C1 segment of cervical spinal cord (tissue), 14 donors: ENCODE measurements around the gene C5.
"Not testable (repeated sequence)": the region's sequence is repeated elsewhere in the genome, so short reads cannot be mapped to it uniquely, and the experiment has no call there.

ENCODE experiments used
- DNase-seq, 14 donors: peaks; one replicate each; lab custom pipeline; 2025; lab: John Stamatoyannopoulos, UW

The C5 gene

DNA sequence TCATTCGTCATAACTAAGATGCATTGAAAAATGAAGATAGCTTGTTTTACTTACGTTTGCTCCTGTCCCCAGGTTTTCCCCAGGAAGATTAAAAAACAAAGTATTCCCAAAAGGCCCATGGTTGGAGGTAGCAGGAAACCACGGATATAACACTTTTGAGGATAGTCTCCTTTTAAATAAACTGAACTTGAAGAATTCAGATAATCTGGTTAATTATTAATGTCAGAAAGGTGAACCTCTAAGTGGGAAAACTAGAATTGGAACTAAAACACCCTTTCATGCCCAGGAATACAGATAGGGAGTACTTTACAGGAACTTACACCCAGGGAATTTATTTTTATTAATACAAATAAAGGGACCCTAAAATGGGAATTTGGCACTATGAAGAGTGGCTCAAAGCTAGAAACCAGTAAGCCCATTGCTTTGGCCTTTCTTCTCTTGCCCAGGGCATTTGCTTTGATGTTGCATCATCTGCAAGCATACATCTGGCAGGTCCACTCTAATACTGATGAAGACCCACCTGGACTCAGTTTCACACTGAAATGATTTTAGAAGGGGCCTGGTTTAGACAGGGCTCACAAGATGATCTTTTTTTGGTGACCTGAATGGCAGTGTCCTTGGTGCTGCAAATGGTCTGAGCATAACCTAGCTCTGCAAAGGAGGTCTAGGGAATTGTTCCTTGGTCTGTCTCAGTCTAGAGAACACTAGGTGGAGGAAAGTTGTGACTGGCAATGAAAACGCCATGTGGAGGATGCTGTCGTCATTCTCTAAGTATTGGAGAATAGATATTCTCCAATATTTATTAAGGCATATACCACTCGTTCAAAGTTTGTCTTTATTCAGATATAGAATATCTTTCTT, at the start of gene C5:
TSS of gene C5 (minus strand) at position 148 of the 861 bp plus-strand sequence. CDS start at position 119, 29 bp downstream.
- DNase-seq = no peak

DNA sequence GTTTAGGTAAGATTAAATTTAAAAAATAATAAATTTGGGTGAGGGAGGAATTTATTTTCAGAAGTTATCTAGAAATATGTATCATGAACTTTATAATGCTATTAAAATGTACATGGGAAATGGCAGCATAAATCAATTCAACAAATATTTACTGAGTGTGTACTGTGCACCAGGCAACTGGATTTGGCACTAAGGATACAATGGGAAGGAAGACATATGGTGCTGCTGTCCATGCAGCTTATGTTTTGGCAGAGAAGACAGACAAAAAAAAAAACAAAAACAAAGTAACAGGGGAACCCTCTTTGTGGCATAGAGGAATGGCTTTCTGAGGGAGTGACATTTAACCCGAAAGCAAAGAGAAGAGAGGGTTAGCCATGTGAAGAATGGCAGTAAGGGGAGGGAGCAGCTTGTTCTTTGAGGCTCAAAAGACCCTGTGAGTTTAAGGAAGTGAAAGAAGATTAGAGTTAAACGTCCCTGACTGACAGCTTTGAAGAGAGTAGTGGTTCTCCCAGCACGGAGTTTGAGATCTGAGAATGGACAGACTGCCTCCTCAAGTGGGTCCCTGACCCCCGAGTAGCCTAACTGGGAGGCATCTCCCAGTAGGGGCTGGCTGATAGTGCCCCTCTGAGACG, 48.6 kb upstream of the C5 start:
- DNase-seq = peak in 1 of 14 donors; percentile 9

DNA sequence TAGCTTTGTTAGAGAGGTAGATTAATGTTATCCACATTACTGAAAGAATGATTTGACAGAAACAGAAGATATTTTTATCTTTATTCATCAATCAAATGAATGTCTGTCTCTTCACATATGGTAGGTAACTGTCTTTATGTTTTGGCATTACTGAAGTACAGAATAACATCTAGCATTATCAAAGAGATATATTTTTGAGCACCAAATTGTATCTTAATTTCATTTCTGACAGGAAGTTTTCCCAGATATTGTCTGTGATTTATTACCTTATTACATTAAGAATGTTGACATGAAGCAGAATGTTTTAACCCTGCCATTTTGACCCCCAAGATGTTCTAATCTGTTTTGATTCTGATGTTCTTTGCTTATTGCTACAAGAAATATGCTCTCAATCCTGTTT, 45.0 kb upstream of the C5 start:
- DNase-seq = no peak

DNA sequence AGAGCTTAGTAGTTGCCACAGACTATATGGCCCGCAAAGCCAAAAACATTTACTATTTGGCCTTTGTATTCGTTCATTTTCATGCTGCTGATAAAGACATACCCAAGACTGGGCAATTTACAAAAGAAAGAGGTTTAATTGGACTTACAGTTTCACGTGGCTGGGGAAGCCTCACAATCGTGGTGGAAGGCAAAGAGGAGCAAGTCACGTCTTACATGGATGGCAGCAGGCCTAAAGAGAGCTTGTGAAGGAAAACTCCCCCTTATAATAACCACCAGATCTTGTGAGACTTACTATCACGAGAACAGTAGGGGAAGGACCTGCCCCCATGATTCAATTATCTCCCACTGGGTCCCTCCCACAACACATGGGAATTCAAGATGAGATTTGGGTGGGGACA, 40.7 kb upstream of the C5 start:
- DNase-seq = not testable (repeated sequence)

DNA sequence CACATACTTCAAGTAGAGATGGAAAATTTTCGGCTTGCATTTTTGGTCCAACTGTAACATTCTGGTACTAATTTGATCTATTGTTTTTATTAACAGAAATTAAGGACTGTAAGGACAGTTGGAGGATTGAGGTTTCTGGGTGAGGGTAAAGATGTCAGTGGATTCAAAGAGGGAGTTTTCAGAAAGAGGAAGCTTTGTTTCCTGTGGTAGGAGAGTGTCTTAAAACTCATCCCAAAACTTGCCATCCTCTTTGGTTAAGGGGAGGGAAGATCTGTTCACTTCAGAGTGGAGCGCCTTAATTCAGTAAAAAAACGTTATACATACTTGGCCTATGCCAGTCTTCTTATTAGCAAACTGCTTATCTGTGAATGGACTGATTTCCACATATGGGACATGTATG, 38.5 kb upstream of the C5 start:
- DNase-seq = no peak

DNA sequence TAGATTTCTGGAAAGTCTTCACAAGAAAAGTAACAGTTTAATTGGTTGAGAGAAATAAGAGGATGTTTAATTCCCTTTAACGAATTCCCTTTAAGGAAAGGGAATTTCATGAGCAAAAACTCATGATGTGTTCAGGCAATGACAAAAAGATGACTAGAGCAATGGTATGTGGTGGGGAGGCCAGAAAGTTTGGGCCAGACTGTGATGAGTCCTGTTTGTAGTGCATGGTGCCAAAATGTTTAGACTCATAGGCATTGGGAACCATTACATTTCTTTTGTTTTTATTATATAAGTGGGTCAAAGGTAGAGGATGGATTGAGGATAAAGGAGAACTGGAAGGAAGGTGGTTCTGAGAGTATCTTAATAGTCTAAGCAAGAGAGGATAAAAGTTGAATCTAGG, 35.6 kb upstream of the C5 start:
- no peak for DNase-seq

DNA sequence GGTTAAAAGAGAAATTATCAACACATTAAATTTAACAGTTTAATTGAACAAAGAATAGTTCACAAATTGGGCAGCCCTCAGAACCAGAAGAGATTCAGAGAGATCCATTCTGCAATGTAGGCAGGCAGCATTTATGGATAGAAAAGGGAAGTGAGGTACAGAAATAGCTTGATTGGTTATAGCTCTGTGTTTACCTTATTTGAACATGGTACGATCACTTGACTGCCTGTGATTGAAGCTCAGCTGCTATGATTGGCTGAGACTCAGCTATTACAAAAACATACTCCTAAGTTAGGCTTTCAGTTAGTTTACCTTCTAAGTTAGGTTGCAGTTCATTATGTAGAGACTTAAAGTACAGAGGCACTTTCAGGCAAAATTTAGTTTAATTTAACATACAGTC, 32.0 kb upstream of the C5 start:
- DNase-seq = no peak

DNA sequence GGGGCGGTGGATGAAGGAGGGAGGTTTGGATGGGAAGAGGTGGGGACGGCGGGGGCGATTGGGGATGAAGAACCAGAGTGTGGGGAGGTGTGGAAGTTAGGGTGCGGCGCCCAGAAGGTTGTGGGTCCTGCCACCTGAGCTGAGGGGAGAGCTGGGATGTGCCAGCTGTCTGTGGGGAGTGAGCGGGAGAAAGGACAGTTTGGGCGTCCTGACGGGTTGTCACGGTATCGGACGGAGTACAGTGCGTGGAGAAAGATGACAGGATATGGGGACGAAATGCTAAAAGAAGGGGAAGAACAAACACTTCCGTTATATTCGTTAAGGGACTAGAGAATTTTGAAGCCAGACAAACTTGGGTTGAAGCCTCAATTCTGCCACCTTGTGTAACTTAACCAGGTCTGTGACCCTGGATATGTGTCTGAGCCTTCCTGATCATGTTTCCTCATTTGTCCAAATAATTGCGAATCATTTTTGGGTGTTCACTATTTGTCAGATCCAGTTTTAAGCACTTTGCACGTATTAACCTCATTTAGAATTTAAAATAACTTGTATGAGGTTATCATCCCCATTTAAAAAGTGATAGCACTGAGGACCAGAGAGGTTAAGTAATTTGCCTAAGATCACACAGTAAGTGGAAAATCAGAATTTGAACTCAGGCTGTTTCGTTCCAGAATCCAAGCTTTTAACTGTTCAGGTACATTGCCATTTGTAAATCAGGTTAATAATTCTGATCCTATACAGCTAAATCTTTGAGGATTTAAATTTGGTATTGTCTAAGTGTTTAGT, 25.4 kb upstream of the C5 start:
- no peak for DNase-seq

DNA sequence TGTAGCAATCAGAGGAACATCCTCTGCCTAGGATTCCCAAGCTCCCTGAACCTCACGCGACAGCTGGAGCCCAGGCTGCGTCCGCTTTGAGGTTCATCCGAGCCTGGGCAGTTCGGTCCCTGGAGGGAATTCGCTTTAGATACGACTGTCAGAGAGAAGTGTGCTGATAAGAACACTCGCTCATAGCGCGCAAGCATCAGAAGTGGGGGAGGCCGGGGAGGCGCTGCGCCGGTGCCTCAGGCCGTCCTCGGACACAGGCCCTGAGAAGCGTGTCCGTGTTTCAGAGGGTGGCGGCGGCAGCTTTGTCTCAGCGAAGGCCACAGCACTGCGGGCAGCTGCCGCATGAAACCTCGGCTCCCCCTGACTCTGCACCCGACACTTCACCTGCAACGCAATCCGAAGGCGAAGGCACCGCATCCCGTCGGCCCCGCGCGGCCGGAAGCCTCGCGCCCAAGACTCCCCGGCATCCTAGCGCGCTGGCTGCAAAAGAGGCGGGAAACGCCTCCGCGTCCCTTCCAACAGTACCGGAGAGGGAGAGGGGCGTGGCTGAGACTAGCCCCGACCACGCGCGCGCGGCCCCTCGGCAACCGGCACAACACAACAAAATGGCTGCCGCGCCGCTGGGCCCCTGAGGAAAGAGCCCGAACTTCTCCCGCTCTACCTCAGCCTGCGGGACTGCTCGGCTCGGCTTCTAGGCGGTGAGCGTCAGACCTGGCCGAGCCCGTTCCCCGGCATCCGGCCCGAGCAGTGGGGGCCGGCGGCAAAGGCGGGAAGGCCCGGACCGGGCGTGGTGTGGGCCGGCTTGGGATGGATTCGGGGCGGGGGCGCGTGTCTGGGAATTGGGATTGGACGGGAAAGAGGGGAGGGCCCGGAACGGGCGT, 24.5 kb upstream of the C5 start, which contains the start of gene CNTRL:
TSS of gene CNTRL (plus strand) at position 586 of the 881 bp plus-strand sequence. CDS start 13,372 bp downstream, outside the sequence.
- DNase-seq = peak; percentile 36 to 93 (median 83)

DNA sequence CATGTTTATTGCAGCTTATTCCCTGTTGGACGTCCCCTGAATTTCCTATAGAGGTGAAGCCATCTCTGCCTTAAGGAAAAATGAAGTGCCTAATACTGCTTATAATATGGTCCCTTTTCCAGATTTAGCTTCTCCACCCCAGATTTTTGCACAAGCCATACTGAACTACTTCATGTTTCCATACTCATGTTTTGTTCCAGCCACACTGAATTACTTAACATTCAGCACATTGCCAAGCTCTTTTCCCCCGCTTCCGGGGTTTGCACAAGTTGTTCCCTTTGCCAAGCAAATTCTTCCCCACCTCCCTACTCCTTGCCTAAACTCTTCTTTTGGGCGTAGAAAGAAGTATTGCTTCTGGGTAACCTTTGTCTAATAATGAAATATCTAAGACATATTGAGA, 23.0 kb upstream of the C5 start:
- no peak for DNase-seq

DNA sequence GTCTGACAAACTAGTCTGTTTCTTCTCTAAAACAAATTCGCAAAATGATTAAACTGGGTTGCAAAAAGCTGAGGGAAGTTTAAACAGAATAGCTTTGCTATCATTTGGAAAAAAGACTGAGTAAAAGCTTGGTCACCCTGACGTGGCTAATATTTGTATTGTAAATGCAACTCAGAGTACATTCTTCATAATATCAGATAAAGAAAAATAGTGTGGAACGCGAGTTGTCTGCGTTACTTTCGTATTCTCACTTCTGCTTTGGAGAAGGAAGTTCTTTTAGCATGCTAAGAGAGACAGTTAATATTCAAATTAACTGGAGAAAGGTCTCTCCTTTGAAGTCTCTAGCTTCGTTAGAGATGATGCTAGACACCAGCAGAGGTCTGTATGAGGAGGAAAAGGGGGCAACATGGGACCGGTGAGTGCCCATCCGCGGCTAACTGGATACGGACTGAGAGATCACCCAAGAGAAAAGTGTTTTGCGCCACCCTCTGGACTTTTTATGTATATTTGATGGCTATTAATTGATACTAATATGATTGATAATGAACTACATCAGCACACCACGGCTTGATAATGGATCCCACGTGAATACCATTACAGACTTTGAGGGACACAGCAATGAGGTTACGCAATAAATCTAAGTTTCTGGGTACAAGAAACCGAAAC, 21.8 kb upstream of the C5 start:
- no peak for DNase-seq

DNA sequence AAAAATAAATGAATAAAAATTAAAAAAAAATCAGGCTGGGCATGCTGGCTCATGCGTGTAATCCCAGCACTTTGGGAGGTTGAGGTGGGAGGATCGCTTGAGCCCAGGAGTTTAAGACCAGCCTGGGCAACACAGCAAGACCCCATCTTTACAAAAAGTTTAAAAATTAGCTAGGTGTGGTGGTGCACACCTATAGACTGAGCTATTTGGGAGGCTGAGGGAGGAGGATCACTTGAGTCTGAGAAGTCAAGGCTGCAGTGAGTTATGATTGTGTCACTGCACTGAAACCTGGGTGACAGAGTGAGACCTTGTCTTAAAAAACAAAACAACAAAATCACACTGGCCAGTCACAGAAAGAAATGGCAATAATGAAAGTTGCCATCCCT, 21.3 kb upstream of the C5 start:
- DNase-seq = no peak

DNA sequence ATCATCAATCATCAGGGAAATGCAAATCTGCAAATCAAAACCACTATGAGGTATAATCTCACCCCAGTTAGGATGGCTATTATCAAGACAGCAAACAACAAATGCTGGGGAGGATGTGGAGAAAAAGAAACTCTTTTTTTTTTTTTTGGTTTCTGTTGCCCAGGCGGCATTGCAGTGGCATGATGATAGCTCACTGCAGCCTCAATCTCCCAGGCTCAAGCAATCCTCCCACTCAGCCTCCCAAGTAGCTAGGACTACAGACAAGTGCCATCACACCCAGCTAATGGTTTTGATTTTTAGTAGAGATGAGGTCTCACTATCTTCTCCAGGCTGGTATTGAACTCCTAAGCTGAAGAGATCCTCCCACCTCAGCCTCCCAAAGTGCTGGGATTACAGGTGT, 19.3 kb upstream of the C5 start:
- DNase-seq = no peak

DNA sequence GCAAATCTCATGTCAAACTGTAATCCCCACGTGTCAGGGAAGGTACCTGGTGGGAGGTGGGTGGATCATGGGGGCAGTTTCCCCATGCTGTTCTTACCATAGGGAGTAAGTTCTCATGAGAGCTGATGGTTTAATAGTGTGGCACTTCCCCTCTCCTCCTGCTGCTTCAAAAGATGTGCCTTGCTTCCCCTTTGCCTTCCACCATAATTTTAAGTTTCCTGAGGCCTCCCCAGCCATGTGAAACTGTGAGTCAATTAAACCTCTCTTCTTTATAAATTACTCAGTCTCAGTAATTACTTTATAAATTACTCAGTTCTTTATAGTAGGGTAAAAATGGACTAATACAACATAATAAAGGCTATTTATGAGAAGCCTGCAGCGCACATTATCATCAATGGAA, 17.6 kb upstream of the C5 start:
- DNase-seq = no peak

DNA sequence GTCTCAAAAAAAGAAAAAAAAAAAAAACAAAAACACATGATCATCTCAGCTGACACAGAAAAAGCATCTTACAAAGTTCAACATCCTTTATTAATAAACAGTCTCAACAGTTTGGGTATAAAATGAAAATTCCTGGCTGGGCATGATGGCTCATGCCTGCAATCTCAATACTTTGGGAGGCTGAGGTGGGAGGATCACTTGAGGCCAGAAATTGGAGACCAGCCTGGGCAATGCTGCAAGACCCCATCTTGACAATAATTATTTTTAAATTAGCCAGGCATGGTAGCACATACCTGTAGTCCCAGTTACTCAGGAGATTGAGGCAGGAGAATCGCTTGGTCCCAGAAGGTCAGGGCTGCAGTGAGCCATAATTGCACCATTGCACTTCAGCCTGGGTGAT, 16.8 kb upstream of the C5 start:
- no peak for DNase-seq

DNA sequence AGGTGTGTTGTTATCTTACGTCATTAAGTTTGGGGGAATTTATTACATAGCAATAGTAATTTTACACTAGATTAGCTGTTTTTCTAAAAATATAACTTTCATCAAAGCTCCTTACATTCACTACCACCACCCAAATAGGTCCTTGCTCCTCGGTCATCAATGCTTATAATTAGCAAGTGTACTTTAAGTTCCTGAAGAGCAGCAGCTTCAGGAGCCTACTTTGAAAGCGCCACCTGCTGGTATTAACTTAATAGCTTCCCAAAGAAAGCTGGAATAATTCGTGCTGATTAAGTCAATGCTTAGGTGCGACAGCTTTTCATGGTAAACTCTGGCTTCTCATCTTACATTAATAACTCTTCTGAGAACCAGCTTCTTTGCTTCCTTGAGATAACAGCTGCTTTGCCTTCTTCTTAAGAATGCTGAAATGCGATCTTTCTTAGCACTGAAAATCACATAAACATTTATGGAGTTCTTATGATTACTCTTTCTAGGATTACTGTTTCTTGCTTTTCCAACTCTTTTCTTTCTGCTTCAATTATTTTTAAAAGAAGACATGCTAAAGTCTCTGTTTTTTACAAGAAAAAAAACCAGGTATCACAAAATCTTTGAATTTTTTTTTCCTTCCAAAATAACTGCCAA, 10.0 kb upstream of the C5 start:
- DNase-seq = peak in 2 of 14 donors; percentile 8 to 20

DNA sequence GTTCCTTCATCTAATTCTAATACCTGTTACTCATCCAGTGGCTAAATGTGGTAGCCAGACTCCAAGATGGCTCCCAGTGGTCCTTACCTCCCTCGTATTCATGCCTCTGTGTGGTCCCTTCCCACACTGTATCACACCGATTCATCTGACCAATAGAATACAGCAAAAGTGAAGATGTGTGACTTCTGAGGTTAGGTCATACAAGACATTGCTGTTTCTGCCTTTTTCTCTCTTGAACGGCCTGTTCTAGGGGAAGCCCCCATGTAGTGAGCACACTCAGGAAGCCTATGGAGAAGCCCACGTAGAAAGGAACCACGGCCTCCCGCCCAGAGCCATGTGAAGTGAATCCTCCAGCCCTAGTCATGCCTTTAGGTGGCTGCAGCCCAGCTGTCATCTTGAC, 9.4 kb upstream of the C5 start:
- no peak for DNase-seq

DNA sequence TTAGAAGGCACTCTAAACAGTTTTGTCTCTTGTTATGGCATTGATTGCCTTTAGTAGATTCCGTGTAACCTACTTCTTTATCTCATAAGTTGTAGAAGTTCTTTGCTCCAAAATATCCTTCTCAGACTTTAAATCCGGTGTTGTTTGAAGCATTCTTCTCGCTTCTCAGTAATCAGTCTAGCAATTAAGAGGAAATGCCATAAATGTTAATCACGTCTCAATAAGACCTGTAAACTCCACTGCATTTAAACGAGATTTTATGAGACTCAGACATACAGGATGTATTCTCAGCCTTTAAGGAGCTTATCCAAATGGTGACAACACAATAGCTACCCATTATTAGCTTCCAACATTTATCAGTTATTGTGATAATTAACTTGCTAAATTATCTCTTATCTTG, 7.7 kb upstream of the C5 start:
- DNase-seq = no peak

DNA sequence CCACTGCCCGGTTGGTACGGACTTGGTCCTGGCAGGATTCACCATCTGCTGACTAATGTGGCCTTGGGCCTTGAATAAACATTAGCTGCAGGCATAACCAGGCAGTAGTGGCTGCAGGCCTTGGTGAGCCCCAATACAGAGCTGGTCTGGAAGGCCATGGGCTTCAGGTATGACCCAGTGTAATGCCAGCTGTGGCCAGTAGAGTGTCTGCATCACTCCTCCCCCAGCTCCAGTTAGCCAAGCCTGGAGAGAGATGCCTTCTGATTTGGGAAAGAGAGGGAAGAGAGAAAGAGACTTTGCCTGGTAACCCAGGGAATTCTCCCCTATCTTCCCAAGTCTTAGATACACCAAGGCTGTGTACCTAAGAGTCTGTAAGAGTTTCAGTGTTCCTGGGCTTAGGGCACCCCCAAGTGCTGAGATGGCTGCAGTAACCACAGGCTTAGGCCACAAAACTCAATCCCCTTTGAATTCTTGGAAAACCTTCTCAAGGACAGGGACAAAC, 5.6 kb upstream of the C5 start:
- DNase-seq = no peak

DNA sequence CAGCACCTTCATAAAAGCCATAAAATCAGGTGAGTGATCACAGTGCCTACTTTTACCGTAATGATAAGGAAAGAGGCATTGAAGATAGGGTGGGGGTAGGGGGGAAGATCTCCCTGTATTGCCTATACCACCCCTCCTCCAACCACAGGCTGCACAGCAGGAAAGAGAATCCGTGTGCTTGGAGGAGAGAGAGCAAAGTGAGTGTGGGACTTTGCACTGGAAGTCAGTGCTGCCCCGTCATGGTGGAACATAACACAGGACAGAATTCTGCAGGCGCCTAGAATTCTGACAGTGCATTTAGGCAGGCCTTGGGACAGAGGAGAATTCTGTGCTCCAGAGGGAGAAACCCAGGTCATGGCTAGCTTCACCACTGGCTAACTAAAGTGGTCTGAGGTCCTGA, 3.5 kb upstream of the C5 start:
- DNase-seq = no peak
